ENCODE data around the gene SGPP2. TPM values are rescaled to one million over a fixed set of nuclear protein-coding genes. Genes with fewer than 3 reads are reported as not detected.
"Not testable (repeated sequence)": the region's sequence is repeated elsewhere in the genome, so short reads cannot be mapped to it uniquely, and the experiment has no call there.

SGPP2 gene
- total RNA-seq, 2 donors from 2014 or later, result 3.3 to 3.7 TPM

DNA sequence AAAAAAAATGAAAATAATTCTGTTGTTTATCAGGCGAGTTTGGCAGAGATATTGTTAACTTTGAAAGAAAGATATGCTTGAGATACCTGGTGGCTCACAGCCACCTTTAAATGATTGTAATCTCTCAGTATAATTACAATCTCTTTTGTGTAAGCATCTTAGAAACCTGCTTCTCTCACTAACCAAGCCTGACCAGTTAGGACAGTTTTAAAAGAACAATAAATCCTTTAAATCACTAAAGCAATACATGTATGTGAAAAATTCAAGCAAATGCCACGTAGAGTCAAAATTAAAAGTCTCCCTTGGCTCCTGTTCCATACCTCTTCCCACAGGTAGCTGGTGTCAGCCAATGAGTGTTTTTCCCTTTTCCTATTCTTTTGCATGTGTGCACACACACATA, 15.7 kb upstream of the SGPP2 start:
- no peak for DNase-seq (ENCODE audit: low spot score)
- Histone ChIP-seq H3K4me1 (replicated peaks) (no peaks in the 10 kb centered on the region), H3K27me3 (replicated peaks; ENCODE audit: insufficient read depth) (no peaks in the 10 kb centered on the region), H3K27ac (no peak overlapping the region), H3K9me3 (no peaks in the 10 kb centered on the region), H3K36me3 (no peaks in the 10 kb centered on the region), H3K4me3 (no peak overlapping the region)
- 49% methylated on average over 2 of the region's 2 CpGs for WGBS
- TF ChIP-seq POLR2A (IDR thresholded peaks at IDR 0.05) (no peak), POLR2AphosphoS5 (IDR thresholded peaks at IDR 0.05) (peak; percentile 47)
- intact Hi-C loops (cut with DNase I), result no loop called here

DNA sequence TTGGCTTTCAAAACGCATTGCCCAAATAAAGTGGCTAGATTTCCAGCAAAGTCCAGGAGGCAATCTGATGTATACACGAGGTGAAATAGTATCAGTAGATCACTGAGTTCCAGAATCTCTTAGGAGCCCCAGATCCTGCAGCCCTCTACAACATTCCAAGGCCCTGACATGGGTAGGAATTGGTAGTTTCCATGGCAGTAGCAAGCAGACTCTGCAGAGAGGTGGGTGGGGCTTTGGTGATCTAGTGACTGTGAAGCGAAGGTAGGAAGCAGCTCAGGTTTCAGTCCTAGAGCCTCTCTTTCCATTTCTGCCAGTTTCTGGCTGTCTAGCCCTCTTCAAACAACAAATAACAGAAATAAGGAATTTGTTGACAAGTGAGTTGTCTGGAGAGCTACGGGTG, 13.8 kb upstream of the SGPP2 start:
- H3K27ac ChIP-seq, result no peak overlapping the region
- intact Hi-C loops (cut with DNase I), result no loop called here
- no peaks in the 10 kb centered on the region for H3K4me1 ChIP-seq (replicated peaks)
- no peak for TF ChIP-seq POLR2A (IDR thresholded peaks at IDR 0.05)
- TF ChIP-seq, protein P1, sequence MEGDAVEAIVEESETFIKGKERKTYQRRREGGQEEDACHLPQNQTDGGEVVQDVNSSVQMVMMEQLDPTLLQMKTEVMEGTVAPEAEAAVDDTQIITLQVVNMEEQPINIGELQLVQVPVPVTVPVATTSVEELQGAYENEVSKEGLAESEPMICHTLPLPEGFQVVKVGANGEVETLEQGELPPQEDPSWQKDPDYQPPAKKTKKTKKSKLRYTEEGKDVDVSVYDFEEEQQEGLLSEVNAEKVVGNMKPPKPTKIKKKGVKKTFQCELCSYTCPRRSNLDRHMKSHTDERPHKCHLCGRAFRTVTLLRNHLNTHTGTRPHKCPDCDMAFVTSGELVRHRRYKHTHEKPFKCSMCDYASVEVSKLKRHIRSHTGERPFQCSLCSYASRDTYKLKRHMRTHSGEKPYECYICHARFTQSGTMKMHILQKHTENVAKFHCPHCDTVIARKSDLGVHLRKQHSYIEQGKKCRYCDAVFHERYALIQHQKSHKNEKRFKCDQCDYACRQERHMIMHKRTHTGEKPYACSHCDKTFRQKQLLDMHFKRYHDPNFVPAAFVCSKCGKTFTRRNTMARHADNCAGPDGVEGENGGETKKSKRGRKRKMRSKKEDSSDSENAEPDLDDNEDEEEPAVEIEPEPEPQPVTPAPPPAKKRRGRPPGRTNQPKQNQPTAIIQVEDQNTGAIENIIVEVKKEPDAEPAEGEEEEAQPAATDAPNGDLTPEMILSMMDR (IDR thresholded peaks at IDR 0.05), result no peak
- no peak for TF ChIP-seq POLR2AphosphoS5 (IDR thresholded peaks at IDR 0.05)
- no peaks in the 10 kb centered on the region for H3K9me3 ChIP-seq
- no peak for DNase-seq (ENCODE audit: low spot score)
- no peaks in the 10 kb centered on the region for H3K36me3 ChIP-seq
- H3K27me3 ChIP-seq (replicated peaks; ENCODE audit: insufficient read depth), result no peaks in the 10 kb centered on the region
- no peak overlapping the region for H3K4me3 ChIP-seq
- 57% methylated on average over 4 of the region's 4 CpGs for WGBS

DNA sequence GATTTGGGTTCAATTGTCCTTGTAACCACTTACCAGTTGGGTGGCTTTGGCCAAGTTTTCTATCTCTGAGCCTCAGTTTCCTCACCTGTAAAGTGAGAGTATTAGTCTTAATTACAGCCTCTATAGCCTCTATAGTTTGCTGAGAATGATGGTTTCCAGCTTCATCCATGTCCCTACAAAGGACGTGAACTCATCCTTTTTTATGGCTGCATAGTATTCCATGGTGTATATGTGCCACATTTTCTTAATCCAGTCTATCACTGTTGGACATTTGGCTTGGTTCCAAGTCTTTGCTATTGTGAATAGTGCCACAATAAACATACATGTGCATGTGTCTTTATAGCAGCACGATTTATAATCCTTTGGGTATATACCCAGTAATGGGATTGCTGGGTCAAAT, 12.0 kb upstream of the SGPP2 start:
- H3K4me1 ChIP-seq (replicated peaks); H3K36me3 ChIP-seq; H3K9me3 ChIP-seq; H3K4me3 ChIP-seq; DNase-seq (ENCODE audit: low spot score); H3K27ac ChIP-seq; intact Hi-C loops (cut with DNase I); H3K27me3 ChIP-seq (replicated peaks; ENCODE audit: insufficient read depth): not testable (repeated sequence)
- WGBS, result 94% methylated on average over 2 of the region's 2 CpGs

DNA sequence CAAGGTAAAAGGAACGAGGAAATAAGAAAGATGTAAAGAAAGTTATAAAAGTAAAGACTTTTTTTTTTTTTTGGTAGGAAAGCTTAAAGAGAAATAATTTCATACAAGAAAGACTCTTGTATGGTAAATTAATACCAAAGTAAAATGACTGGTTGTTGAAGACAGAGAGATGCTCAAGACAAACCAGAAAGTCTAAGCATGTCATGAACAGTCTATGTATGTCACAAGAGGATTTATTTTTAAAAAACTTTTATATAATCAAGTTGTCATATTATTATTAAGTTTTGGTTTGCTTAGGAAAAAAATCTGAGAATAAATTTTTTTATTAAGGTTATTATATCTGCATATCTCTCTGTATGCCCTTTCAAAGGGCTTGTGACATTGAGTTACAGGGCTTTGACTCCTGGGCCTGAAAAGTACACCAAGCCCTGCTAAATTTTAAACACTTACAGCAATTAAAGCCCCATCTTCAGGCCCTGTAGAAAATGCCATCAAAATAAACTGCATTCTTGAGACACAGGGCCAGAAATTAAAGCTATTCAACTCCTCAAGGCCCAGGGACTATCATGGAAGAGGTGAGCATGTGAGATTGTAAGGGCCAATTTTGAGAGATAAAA, 10.9 kb upstream of the SGPP2 start:
- Histone ChIP-seq H3K4me3 (no peak overlapping the region), H3K9me3 (no peaks in the 10 kb centered on the region), H3K27me3 (replicated peaks; ENCODE audit: insufficient read depth) (no peaks in the 10 kb centered on the region), H3K36me3 (no peaks in the 10 kb centered on the region), H3K4me1 (replicated peaks) (no peaks in the 10 kb centered on the region), H3K27ac (no peak overlapping the region)
- intact Hi-C loops (cut with DNase I), result no loop called here
- WGBS, result 93% methylated on average over 1 of the region's 1 CpG
- no peak for DNase-seq (ENCODE audit: low spot score)
- TF ChIP-seq POLR2A (IDR thresholded peaks at IDR 0.05), result no peak
- TF ChIP-seq POLR2AphosphoS5 (IDR thresholded peaks at IDR 0.05), result no peak
- TF ChIP-seq, protein P1 (IDR thresholded peaks at IDR 0.05), result no peak

DNA sequence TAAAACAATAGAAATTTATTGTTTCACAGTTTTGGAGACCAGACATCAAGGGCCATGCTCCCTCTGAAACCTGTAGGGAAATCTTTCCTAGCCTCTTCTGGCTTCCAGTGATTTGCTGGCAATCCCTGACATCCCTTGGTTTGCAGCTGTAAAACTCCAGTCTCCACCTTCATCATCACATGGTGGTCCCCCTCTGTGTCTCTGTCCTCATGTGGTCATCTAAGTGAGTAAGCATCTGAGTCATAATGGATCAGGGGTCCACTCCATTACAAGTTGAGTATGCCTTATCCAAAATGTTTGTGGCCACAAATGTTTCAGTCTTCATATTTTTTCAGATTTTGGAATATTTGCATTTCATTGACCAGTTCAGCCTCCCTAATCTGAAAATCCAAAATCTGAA, 5.6 kb upstream of the SGPP2 start:
- intact Hi-C loops (cut with DNase I), result no loop called here
- DNase-seq (ENCODE audit: low spot score), result no peak
- H3K36me3 ChIP-seq, result no peaks in the 10 kb centered on the region
- no peaks in the 10 kb centered on the region for H3K9me3 ChIP-seq
- no peak overlapping the region for H3K27ac ChIP-seq
- TF ChIP-seq POLR2AphosphoS5 (IDR thresholded peaks at IDR 0.05) (no peak), POLR2A (IDR thresholded peaks at IDR 0.05) (no peak)
- TF ChIP-seq, protein P1 (IDR thresholded peaks at IDR 0.05), result no peak
- no peaks in the 10 kb centered on the region for H3K4me1 ChIP-seq (replicated peaks)
- no peak overlapping the region for H3K4me3 ChIP-seq
- H3K27me3 ChIP-seq (replicated peaks; ENCODE audit: insufficient read depth), result peaks cover 3% of the 10 kb centered on the region

DNA sequence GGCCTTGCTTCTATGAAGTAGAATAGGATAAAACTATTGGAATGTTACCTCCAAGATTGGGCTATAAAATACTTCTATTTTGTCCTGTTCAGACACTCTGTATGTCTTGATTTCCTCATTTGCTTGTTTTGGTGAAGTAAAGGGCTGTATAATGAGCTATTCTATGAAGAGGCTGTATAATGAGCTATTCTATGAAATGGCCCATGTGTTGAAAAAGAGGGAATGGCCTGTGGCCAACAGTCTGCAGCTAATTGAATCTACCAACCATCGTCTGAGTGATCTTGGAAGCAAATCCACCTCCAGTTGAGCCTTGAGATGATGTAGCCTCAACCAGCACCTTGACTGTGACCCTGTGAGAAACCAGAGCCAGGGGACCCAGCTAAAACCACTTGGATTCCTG, 3.8 kb upstream of the SGPP2 start:
- no peaks in the 10 kb centered on the region for H3K9me3 ChIP-seq
- no peak for TF ChIP-seq POLR2A (IDR thresholded peaks at IDR 0.05)
- TF ChIP-seq, protein P1 (IDR thresholded peaks at IDR 0.05), result no peak
- no peak for DNase-seq (ENCODE audit: low spot score)
- H3K4me1 ChIP-seq (replicated peaks), result no peaks in the 10 kb centered on the region
- intact Hi-C loops (cut with DNase I), result no loop called here
- H3K27ac ChIP-seq, result no peak overlapping the region
- H3K36me3 ChIP-seq, result no peaks in the 10 kb centered on the region
- no peak overlapping the region for H3K4me3 ChIP-seq
- 74% methylated on average over 1 of the region's 1 CpG for WGBS
- H3K27me3 ChIP-seq (replicated peaks; ENCODE audit: insufficient read depth), result peaks cover 7% of the 10 kb centered on the region
